ENCODE measurements around the gene PDE3B. TPM values are rescaled to one million over a fixed set of nuclear protein-coding genes. Genes with fewer than 3 reads are reported as not detected.
A peak's percentile ranks its signal among the peaks of the same experiment; 100 is the strongest.

PDE3B gene
- total RNA-seq, 6 donors from 2014 or later: 19.3 to 62.7 (median 25.2) TPM

GRCh38 chr11:14764179-14764578 lies 120.6 kb downstream of the PDE3B start:
- no peak for DNase-seq
- no peak for ATAC-seq (ENCODE audit: low FRiP score in 2 of 2)
- Histone ChIP-seq H3K4me1 (peaks cover 0 to 14% (median 10%) of the 10 kb centered on the region in 4 donors), H3K9me3 (no peaks in the 10 kb centered on the region), H3K4me3 (no peak overlapping the region), H3K27ac (peak overlapping the region in 2 of 4 donors; percentile 43 to 59), H3K27me3 (no peaks in the 10 kb centered on the region), H3K36me3 (no peaks in the 10 kb centered on the region)
- 81 to 100% methylated on average over 1 of the region's 1 CpG for WGBS, 2 donors
- TF ChIP-seq POLR2A (IDR thresholded peaks at IDR 0.05) (no peak), EP300 (IDR thresholded peaks at IDR 0.05) (no peak), POLR2AphosphoS5 (IDR thresholded peaks at IDR 0.05) (no peak)
- TF ChIP-seq, protein P1, sequence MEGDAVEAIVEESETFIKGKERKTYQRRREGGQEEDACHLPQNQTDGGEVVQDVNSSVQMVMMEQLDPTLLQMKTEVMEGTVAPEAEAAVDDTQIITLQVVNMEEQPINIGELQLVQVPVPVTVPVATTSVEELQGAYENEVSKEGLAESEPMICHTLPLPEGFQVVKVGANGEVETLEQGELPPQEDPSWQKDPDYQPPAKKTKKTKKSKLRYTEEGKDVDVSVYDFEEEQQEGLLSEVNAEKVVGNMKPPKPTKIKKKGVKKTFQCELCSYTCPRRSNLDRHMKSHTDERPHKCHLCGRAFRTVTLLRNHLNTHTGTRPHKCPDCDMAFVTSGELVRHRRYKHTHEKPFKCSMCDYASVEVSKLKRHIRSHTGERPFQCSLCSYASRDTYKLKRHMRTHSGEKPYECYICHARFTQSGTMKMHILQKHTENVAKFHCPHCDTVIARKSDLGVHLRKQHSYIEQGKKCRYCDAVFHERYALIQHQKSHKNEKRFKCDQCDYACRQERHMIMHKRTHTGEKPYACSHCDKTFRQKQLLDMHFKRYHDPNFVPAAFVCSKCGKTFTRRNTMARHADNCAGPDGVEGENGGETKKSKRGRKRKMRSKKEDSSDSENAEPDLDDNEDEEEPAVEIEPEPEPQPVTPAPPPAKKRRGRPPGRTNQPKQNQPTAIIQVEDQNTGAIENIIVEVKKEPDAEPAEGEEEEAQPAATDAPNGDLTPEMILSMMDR (IDR thresholded peaks at IDR 0.05): no peak

GRCh38 chr11:14764579-14765527 lies 121.2 kb downstream of the PDE3B start:
- no peak for DNase-seq
- peak overlapping the region in 2 of 4 donors; percentile 43 to 59 for H3K27ac ChIP-seq
- H3K36me3 ChIP-seq: no peaks in the 10 kb centered on the region
- no peaks in the 10 kb centered on the region for H3K27me3 ChIP-seq
- no peak overlapping the region for H3K4me3 ChIP-seq
- no peaks in the 10 kb centered on the region for H3K9me3 ChIP-seq
- no peak for TF ChIP-seq POLR2A (IDR thresholded peaks at IDR 0.05)
- TF ChIP-seq, protein P1 (IDR thresholded peaks at IDR 0.05): no peak
- TF ChIP-seq POLR2AphosphoS5 (IDR thresholded peaks at IDR 0.05): no peak
- peak in 3 of 4 donors; percentile 26 to 78 (median 26) for TF ChIP-seq EP300 (IDR thresholded peaks at IDR 0.05)
- no peak for ATAC-seq (ENCODE audit: low FRiP score in 2 of 2)
- 47 to 58% methylated on average over 6 of the region's 6 CpGs for WGBS, 2 donors
- peaks cover 0 to 14% (median 10%) of the 10 kb centered on the region in 4 donors for H3K4me1 ChIP-seq

DNA sequence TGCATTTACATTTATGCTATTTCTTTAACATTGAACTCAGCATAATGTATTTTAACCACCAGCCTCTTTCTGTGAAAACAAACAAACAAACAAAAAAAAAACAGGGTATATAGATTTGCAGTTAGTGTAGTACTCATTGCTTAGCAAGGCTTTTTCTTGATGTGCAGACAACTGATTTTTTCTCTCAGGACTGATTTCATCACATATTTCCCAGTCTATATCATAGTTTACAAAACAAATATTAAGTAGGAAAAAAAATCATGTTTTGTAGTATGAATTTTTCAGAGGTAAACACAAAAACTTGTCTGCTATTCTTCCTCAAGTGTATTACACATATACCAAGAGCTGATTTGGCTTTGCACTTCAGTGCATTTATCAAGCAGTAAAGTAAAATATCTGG lies 123.0 kb downstream of the PDE3B start:
- Histone ChIP-seq H3K36me3 (no peaks in the 10 kb centered on the region), H3K27me3 (no peaks in the 10 kb centered on the region), H3K4me1 (peaks cover 0 to 14% (median 10%) of the 10 kb centered on the region in 4 donors), H3K27ac (peak overlapping the region in 1 of 4 donors; percentile 2), H3K4me3 (no peak overlapping the region), H3K9me3 (no peaks in the 10 kb centered on the region)
- TF ChIP-seq POLR2AphosphoS5 (IDR thresholded peaks at IDR 0.05): no peak
- TF ChIP-seq, protein P1 (IDR thresholded peaks at IDR 0.05): no peak
- no peak for TF ChIP-seq EP300 (IDR thresholded peaks at IDR 0.05)
- no peak for TF ChIP-seq POLR2A (IDR thresholded peaks at IDR 0.05)
- no peak for ATAC-seq (ENCODE audit: low FRiP score in 2 of 2)
- no peak for DNase-seq

DNA sequence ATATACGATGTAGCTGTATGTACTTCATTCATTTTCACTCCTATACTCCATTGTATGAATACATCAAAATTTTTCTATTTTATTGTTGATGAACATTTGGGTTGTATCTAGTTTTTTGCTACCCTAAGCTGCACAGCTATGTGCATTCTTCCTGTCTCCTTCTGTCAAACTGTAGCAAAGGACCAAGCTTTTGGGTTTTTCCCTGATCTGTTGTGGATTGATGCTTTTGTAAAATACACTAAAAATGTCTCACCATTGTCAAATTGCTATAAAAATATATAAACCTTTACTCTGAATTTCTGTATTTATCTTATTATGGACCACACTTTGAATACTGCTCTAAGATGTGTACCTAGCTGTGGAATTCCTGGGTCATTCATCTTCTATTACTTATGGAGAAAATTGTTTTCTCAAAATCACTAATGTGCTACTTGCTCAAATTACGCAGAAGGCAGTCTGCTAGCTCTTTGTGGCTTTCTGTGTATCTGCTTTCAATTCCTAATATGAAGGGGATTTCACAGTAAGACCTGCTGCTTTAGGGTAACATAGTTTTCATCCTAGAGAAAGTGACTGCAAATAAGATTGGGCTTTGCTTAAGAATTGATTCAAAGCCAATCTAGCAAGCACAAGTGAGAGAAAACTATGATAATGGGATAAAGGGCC lies 125.1 kb downstream of the PDE3B start:
- Histone ChIP-seq H3K27ac (no peak overlapping the region), H3K4me3 (no peak overlapping the region), H3K36me3 (no peaks in the 10 kb centered on the region), H3K27me3 (no peaks in the 10 kb centered on the region), H3K9me3 (no peaks in the 10 kb centered on the region), H3K4me1 (peaks cover 0 to 14% (median 10%) of the 10 kb centered on the region in 4 donors)
- 85 to 89% methylated on average over 2 of the region's 2 CpGs for WGBS, 2 donors
- ATAC-seq (ENCODE audit: low FRiP score in 2 of 2) (no peak), DNase-seq (no peak)
- TF ChIP-seq POLR2AphosphoS5 (IDR thresholded peaks at IDR 0.05) (no peak), POLR2A (IDR thresholded peaks at IDR 0.05) (no peak), EP300 (IDR thresholded peaks at IDR 0.05) (no peak)
- TF ChIP-seq, protein P1 (IDR thresholded peaks at IDR 0.05): no peak

Data from upper lobe of left lung (tissue), 6 donors.